Suprapubic skin (tissue), 4 donors: Measurements from ENCODE around the gene ABRACL. TPM values are rescaled to one million over a fixed set of nuclear protein-coding genes. Genes with fewer than 3 reads are reported as not detected.

ENCODE experiments used
- DNase-seq, 2 donors: peaks; one replicate each; pipeline ENCODE4 v3.0.0-alpha.2; 2019; ENCODE audit warnings: low spot score in 2 of 2
- H3K27ac ChIP-seq: fragments of 200-600 bp; sonication (generic); one replicate; pipeline ENCODE4 v1.5.1; 2019
- H3K27me3 ChIP-seq: fragments of 200-600 bp; sonication (generic); one replicate; pipeline ENCODE4 v1.5.1; 2019
- H3K36me3 ChIP-seq: fragments of 200-600 bp; sonication (generic); one replicate; pipeline ENCODE4 v1.5.1; 2019
- H3K4me1 ChIP-seq: fragments of 200-600 bp; sonication (generic); one replicate; pipeline ENCODE4 v1.5.1; 2019
- H3K4me3 ChIP-seq: fragments of 200-600 bp; sonication (generic); one replicate; pipeline ENCODE4 v1.5.1; 2019; ENCODE audit warnings: mild to moderate bottlenecking
- H3K9me3 ChIP-seq: fragments of 200-600 bp; sonication (generic); one replicate; pipeline ENCODE4 v1.5.1; 2019
- EP300 ChIP-seq: sonication (generic); formaldehyde crosslinking; IDR thresholded peaks from one replicate; pipeline ENCODE4 v1.6.1; 2017; ENCODE audit warnings: antibody characterized with exemption
- POLR2A ChIP-seq, 2 donors: fragments of 450-650 bp; IDR thresholded peaks; one replicate each; pipeline ENCODE4 v1.6.1; 2017; ENCODE audit warnings: antibody characterized with exemption in 2 of 2, mild to moderate bottlenecking in 2 of 2, moderate library complexity in 2 of 2
- POLR2AphosphoS5 ChIP-seq, 3 donors: sonication (generic); formaldehyde crosslinking; IDR thresholded peaks; one replicate each; pipeline ENCODE4 v1.6.1; 2017; ENCODE audit warnings: antibody characterized with exemption in 3 of 3
- WGBS: methylation state at CpG from one replicate; pipeline ENCODE4 v1.1.5; 2018; 5-methylcytosine and 5-hydroxymethylcytosine counted together
- total RNA-seq, 4 donors: library from RNA; depleted of rRNA; stranded (reverse); fragments of >200 nt; gene quantifications; one replicate each; pipeline ENCODE4 v1.1.0, GENCODE V29; 2016
- TF ChIP-seq, protein P1 (sequence below), 2 donors: fragments of 200-600 bp in 1 of 2; fragments of 450-650 bp in 1 of 2; sonication (generic) in 1 of 2; IDR thresholded peaks; one replicate each; pipeline ENCODE4 v1.5.1; 2016 to 2019; ENCODE audit warnings: antibody characterized with exemption in 2 of 2, mild to moderate bottlenecking in 1 of 2, moderate library complexity in 1 of 2

The ABRACL gene
- total RNA-seq, 4 donors from 2014 or later = 12.0 to 25.0 (median 16.0) TPM

DNA sequence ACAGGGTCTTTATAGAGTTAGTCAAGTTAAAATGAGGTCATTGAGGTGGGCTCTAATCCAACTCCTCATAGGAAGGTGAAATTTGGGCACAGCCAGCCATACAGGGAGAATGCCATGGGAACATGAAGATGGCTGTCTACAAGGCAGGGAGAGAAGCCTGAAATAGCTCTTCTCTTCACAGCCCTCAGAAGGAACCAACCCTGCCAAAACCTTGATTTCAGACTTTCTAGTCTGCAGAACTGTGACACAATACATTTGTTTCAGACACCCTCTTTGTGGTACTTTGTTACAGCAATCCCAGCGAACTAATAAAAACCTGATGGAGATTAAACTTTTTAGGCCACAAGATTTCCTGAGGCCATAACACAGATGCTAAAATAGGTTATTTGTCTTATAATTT, 63.3 kb downstream of the ABRACL start:
- Histone ChIP-seq H3K9me3 (no peaks in the 10 kb centered on the region), H3K27ac (no peak overlapping the region), H3K4me3 (no peak overlapping the region), H3K4me1 (no peaks in the 10 kb centered on the region), H3K36me3 (no peaks in the 10 kb centered on the region), H3K27me3 (no peaks in the 10 kb centered on the region)
- TF ChIP-seq POLR2A (IDR thresholded peaks at IDR 0.05) = no peak
- TF ChIP-seq, protein P1, sequence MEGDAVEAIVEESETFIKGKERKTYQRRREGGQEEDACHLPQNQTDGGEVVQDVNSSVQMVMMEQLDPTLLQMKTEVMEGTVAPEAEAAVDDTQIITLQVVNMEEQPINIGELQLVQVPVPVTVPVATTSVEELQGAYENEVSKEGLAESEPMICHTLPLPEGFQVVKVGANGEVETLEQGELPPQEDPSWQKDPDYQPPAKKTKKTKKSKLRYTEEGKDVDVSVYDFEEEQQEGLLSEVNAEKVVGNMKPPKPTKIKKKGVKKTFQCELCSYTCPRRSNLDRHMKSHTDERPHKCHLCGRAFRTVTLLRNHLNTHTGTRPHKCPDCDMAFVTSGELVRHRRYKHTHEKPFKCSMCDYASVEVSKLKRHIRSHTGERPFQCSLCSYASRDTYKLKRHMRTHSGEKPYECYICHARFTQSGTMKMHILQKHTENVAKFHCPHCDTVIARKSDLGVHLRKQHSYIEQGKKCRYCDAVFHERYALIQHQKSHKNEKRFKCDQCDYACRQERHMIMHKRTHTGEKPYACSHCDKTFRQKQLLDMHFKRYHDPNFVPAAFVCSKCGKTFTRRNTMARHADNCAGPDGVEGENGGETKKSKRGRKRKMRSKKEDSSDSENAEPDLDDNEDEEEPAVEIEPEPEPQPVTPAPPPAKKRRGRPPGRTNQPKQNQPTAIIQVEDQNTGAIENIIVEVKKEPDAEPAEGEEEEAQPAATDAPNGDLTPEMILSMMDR (IDR thresholded peaks at IDR 0.05) = no peak
- no peak for TF ChIP-seq POLR2AphosphoS5 (IDR thresholded peaks at IDR 0.05)
- TF ChIP-seq EP300 = no peak
- 83% methylated on average over 1 of the region's 1 CpG for WGBS
- DNase-seq = no peak

Other genes starting within 250 kb of the ABRACL start
- gene ECT2L, start 232.7 kb upstream of the ABRACL start, total RNA-seq = under 1 TPM in 3 of 4 donors, not detected in 1; 0.13 to 0.56 (median 0.23) TPM
- gene REPS1, start 40.5 kb upstream of the ABRACL start, total RNA-seq = 100 to 1,000 TPM in 1 of 4 donors, 10 to 100 TPM in 3; 44.5 to 187 (median 70.4) TPM
- gene HECA, start 106.3 kb downstream of the ABRACL start, total RNA-seq = 100 to 1,000 TPM in 1 of 4 donors, 10 to 100 TPM in 3; 56.7 to 101 (median 67.2) TPM